ENCODE data around the gene RANGAP1. TPM values are rescaled to one million over a fixed set of nuclear protein-coding genes. Genes with fewer than 3 reads are reported as not detected.

RANGAP1 gene
- total RNA-seq = 16.5 and 40.6 TPM in 2 replicates

GRCh38 chr22:41285820-41286638 lies at the start of gene RANGAP1:
Gene RANGAP1 (minus strand): TSS chr22:41286187. CDS start chr22:41281044, 5,143 bp downstream.

GRCh38 chr22:41301085-41302020 lies 15.4 kb upstream of the RANGAP1 start, which contains the start of gene ZC3H7B:
Gene ZC3H7B (plus strand): TSS chr22:41301525. CDS start chr22:41320661, 19,136 bp downstream.

GRCh38 chr22:41240377-41241132 lies 45.4 kb downstream of the RANGAP1 start, which contains the start of gene CHADL:
Gene CHADL (minus strand): TSS chr22:41240931. CDS start chr22:41240881, 50 bp downstream.

GRCh38 chr22:41204992-41205900 lies 80.7 kb downstream of the RANGAP1 start, which contains the start of gene L3MBTL2:
Gene L3MBTL2 (plus strand): TSS chr22:41205312. CDS start chr22:41205363, 51 bp downstream.

Small RNA genes lying within 50 kb of the gene (small RNA-seq; reads per million reads assigned to genes)
- gene MIR6889 = not detected

Other genes starting within 250 kb of the RANGAP1 start
- gene EP300, start 193.6 kb downstream of the RANGAP1 start, total RNA-seq = 51.1 and 106 TPM in 2 replicates
- gene L3MBTL2, start 80.9 kb downstream of the RANGAP1 start, total RNA-seq = 19.6 and 24.6 TPM in 2 replicates
- gene CHADL, start 45.3 kb downstream of the RANGAP1 start, total RNA-seq = 1.2 and 2.8 TPM in 2 replicates
- 33.8 and 42.5 TPM in 2 replicates for gene ZC3H7B, start 15.3 kb upstream of the RANGAP1 start, total RNA-seq
- gene TEF, start 95.8 kb upstream of the RANGAP1 start, total RNA-seq = 13.3 and 16.4 TPM in 2 replicates
- 29.8 and 35.4 TPM in 2 replicates for gene TOB2, start 160.6 kb upstream of the RANGAP1 start, total RNA-seq
- 35.4 and 38.9 TPM in 2 replicates for gene PHF5A, start 182.5 kb upstream of the RANGAP1 start, total RNA-seq
- gene ACO2, start 182.9 kb upstream of the RANGAP1 start, total RNA-seq = 51.0 and 78.7 TPM in 2 replicates

Measured in placental epithelial cell (primary cell).